ENCODE results near the gene CAMK4.

DNA sequence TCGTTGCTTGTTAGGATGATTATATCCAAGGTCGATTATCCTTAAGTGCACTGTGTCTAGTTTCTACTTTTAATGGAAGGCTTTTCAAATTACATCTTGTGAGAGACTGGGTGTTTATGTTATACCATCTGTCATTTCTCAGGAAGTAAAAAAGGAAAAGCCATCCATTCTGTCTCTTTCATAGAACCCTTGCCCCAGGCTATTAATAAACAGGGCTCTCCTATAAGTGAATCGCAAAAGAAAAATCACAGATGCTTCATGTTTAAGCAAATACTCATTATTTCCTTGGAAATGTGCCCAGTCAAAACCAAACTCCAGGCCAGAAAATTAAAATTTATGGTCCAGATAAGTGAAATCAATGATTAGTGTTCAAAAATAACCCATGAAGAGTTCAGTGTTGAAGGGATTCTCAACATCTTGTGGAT lies 230.0 kb downstream of the CAMK4 start:
- TF ChIP-seq CTCF (IDR thresholded peaks at IDR 0.05) (no peak), POLR2A (IDR thresholded peaks at IDR 0.05) (no peak)
